AG08396 (cell line): Measurements from ENCODE around the gene HIP1.
A peak's percentile ranks its signal among the peaks of the same experiment; 100 is the strongest.
"Not testable (repeated sequence)": the region's sequence is repeated elsewhere in the genome, so short reads cannot be mapped to it uniquely, and the experiment has no call there.

ENCODE experiments used
- DNase-seq: peaks from one replicate; pipeline ENCODE4 v3.0.0; 2012; ENCODE audit warnings: low spot score, mixed read lengths

The HIP1 gene

DNA sequence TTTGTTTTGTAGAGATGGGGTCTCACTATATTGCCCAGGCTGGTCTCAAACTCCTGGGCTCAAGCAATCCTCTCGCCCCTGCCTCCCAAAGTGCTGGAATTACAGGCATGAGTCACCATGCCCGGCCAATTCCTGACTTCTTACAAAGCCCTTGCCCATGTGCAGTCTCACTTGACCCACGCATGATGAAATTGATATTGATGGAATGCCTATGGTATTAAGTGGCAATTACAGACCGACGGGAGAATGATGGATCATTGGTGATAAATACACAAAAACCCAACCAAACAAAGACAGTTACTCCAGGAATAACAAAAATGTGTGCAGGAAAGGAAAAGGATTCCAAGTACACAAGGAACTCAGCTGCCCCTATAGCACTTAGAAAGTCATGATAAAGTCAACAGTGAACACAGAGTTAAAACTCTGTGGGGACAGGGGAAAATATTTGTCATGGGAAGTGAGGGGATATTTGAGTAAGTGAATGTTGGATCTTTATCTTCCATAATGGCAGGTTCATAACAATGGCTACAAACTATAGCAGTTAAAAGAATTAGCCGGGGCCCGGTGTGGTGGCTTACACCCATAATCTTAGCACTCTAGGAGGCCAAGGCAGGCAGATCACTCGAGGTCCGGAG lies 21.6 kb downstream of the HIP1 start:
- DNase-seq = peak; percentile 45

DNA sequence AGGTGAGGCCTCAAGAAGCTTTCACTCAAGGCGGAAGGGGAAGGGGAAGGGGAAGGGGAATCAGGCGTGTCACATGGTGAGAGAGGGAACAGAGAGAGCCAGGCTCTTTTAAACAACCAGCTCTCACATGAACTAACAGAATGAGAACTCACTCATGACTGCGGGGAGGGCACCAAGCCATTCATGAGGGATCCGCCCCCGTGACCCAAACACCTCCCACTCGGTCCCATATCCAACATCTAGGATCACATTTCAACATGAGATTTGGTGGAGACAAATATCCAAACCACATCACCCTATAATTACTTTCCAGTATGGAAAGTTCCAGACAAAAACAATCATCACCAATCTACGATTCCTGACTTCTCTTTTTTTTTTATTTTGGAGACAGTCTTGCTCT lies 22.9 kb downstream of the HIP1 start:
- no peak for DNase-seq

DNA sequence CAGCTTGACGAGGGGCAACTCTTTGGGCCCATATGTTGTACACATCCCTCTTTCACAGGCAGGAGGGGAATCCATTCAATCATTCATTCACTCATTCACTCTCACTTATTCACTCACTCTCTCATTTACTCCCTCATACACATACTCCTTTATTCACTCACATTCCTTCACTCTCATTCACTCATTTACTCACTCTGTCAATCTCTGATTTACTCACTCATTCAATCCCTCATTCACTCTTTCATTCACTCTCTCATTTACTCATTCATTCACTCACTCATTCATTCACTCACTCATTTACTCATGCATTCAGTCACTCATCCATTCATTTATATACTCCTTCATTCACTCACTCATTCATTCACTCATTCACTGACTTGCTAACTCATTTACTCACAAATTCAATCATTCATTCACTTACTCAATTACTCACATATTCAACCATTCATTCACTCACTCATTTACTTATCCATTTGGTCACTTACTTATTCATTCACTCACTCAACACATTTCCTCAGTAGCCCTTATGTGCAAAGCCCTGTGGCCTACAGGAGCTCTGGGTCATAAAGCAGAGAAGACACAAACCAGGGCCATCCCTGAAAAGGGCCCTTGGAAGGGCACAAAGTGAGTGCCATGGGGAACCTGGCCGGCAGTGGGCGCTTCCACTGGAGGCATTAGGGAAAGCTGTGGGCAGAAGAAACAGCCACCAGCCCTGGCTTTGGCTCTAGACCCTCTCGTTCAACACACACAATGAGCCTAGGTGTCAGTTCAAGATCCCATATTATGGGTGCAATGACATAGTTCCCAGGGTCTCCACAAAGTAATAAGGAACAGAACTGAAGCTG lies 26.0 kb downstream of the HIP1 start:
- DNase-seq = no peak

DNA sequence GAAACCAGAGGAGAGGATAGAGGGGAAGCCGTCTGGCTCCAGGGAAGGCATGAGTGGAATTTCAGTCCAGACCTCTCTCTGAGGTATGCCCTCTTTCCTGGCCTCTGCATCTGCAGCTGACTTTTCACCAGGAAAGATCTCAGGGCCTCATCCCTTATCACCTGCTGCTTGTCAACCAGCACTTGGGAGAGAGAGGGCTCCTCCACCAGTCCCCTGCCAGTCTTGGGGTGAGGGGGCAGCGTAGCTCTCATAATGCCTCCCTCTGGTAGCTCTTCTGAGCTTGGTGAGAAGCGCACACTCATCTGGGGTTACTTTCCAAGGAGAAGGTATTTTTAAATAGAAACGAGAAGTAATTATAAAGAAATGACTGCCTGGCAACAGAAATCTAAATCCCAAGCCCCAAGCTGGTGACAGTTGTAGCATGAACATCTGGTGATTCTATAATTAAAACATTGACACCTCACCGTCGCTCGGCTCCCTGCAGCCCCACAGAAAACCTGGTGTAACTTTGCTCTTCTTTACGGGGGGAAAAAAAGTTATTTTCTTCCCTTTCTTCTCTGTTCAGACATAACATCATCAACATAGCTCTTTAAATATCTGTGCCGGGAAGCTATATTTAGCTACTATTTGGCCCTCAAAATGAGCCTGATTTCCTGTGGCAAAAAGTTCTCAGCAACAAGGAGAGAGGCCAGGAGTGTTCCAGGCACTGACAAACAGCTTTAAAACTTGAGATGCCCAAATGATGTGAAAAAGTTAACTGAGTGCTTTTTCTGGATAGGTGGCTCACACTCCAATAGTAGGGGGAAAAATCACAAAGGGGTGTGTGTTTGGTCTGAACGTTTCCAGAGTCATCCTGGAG lies 26.9 kb downstream of the HIP1 start:
- peak; percentile 33 for DNase-seq

DNA sequence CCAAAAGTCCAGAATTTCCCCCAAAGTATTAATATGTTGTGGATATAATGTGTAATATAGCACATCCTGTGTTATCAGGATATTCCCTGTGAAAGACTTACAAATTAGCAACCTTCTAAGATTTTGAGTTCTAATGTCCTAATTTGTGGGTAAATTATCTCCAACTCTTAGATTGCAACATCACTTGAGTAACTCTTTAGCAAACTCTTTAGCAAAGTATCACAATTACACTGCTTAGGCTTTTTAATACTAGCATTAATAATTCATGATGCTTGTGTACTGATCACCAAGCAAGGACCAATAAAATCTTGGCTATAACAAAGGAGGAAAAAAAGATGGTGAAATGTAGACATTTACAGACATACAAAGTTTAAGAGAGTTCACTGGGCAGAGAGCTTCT lies 27.7 kb downstream of the HIP1 start:
- no peak for DNase-seq

DNA sequence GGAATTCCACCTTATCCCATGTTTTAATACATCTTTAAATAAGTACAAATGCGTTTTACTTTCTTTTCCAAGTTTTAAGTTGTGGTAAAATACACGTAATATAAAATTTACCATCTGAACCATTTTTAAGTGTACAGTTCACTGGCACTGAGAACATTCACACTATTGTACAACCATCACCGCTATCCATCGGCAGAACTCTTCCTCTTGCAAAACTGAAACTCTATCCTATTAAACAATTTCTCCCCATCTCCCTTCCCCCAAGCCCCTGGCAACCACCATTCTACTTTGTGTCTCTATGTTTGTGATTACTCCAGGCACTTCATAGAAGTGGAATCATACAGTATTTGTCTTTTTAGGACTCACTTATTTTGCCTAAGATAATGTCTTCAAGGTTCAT lies 33.8 kb downstream of the HIP1 start:
- no peak for DNase-seq

DNA sequence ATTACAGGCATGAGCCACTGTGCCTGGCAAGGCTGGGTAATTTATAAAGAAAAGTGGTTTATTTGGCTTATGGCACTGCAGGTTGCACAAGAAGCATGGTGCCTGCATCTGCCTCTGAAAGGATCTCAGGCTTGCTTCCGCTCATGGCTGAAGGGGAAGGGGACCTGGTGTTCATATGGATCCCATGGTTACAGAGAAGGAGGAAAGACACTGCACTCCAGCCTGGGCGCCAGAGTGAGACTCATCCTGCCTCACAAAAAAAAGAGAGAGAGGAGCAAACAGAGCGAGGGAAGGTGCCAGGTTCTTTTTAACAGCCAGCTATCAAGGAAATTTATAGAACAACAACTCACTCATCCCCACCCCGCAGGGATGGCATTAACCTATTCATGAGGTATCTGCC lies 36.2 kb downstream of the HIP1 start:
- no peak for DNase-seq

DNA sequence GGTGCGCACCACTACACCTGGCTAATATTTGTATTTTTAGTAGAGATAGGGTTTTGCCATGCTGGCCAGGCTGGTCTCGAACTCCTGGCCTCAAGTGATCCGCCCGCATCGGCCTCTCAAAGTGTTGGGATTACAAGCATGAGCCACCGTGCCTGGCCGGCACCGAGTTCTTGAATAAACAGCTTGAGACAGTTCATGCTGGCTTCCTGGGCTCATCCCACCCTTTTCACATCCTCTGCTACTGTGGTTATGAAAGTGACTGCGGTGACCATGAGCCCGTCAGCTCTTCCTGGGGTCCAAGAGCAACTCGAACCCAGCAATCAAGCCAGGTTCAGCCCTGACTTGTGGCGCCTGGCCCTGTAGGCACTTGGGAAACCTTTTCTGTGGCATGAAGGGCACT lies 38.7 kb downstream of the HIP1 start:
- no peak for DNase-seq

DNA sequence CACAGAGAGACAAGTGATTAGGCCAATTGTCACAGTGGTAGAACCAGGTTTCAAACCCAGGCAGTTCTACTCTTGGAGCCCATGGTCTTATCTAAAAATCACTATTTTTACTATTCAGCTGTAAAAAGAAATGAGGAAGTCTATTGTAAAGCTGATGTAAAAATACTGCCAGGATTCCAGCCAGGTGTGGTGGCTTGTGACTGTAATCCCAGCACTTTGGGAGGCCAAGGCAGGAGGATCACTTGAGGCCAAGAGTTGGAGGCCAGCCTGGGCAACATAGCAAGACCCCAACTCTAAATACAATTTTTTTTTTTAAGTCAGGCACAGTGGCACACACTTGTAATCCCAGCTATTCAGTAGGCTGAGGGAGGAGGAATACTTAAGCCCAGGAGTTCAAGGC lies 40.4 kb downstream of the HIP1 start:
- DNase-seq = no peak

DNA sequence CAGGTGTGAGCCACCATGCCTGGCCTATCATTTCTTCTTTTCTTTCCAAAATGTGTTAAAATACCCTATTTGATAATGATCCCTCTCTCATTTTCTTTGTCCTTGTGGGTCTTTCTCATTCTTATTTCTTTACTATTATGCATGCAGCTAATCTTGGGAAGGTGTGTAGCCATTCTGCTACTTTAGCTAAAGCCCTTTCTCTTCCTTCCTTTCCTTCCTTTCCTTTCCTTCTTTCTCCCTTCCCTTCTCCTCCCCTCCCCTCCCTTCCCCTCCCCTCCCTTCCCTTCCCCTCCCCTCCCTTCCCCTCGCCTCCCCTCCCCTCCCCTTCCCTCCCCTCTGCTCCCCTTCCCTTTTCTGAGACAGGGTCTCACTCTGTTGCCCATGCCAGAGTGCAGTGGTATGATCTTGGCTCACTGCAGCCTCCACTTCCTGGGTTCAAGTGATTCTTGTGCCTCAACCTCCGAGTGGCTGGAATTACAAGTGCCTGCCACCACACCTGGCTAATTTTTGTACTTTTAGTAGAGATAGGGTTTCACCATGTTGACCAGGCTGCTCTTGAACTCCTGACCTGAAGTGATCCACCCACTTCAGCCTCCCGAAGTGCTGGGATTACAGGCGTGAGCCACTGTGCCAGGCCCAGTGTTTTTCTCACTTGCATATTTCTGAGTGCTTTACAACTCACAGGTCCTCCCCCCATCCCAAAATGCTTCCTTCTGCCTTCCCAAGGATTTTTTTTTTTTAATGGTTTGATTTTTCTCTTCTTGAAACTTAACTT lies 42.3 kb downstream of the HIP1 start:
- no peak for DNase-seq

DNA sequence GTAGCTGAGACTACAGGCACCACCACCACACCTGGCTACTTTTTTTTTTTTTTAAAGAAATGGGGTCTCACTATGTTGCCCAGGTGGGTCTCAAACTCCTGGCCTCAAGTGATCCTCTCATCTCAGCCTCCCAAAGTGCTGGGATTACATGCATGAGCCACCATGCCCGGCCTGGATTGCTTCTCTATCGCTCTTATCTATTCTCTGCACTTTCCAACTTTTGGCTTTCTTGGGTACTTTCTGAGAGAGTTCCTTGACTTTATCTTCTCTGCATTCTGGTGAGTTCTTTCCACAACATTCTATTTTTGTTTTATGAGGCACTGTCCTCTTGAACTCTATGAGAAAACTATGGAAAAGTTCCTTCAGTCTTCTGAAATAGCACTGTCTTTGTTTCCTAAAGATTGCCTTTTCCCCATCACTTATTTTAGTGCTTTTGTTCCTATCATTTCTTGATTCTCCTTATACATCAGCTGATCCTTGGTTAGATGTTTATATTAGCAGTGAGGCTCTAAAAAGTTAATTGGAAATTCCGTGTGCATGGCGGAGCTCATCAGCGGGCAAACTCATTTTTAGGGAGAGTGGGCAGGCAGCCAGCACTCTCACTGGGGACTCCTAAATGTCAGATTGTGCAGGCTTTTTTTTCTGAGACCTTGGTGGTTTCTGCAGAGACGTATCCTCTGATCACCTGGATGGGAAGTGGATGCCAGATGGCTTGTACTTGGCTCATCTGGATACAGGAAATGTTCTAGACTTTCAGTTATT lies 43.9 kb downstream of the HIP1 start:
- DNase-seq = no peak

DNA sequence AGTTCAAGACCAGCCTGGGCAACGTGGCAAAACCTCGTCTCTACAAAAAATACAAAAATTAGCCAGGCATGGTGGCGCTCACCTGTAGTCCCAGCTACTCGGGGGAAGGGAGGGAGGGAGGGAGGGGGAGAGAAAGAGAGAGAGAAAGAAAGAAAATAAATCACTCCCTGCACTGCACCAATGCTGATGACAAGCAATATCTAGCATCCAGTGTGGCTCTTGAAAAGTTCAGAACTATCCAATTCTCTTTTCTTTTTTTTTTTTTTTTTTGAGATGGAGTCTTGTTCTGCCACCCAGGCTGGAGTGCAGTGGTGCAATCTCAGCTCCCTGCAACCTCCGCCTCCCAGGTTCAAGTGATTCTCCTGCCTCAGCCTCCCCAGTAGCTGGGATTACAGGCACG lies 45.1 kb downstream of the HIP1 start:
- DNase-seq = not testable (repeated sequence)

DNA sequence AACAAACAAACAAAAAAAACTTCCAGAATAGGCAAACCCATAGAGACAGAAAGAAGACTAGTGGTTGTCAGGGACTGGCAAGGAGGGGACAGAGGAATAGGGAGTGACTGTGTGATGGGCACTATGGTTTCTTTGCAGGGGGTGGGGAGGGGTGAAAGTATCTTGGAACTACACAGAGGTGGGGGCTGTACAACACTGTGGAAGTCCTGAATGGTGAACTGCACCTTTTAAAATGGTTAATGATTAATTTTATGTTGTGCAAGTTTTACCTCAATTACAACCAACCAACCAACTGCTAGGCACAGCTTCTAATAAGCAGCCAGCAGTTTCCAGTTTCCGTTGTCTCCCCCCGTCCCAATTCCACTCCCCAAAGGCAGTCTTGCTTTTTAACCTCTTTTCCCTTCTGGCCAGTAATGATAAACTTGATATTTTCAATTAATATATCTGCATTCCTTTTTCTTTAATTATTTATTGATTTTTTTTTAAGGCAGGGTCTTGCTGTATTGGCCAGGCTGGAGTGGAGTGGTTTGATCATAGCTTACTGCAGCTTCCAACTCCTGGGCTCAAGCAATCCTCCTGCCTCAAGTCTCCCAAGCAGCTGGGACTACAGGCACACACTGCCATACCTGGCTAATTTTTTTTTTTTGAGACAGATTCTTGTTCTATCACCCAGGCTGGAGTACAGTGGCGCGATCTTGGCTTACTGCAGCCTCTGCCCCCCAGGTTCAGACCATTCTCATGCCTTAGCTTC lies 46.8 kb downstream of the HIP1 start:
- DNase-seq = no peak

DNA sequence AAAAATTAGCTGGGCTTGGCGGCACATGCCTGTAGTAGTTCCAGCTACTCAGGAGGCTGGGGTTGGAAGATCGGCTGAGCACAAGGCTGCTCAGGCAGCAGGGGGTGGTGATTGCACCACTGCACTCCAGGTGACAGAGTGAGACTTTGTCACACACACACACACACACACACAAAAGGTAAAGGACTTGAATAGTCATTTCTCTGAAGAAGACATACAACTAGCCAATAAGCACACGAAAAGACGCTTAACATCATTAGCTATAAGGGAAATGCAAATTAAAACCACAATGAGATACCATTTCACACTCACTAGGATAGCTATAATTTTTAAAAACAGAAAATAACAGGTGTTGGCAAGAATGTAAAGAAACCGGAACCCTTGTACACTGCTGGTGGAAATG lies 48.6 kb downstream of the HIP1 start:
- no peak for DNase-seq

DNA sequence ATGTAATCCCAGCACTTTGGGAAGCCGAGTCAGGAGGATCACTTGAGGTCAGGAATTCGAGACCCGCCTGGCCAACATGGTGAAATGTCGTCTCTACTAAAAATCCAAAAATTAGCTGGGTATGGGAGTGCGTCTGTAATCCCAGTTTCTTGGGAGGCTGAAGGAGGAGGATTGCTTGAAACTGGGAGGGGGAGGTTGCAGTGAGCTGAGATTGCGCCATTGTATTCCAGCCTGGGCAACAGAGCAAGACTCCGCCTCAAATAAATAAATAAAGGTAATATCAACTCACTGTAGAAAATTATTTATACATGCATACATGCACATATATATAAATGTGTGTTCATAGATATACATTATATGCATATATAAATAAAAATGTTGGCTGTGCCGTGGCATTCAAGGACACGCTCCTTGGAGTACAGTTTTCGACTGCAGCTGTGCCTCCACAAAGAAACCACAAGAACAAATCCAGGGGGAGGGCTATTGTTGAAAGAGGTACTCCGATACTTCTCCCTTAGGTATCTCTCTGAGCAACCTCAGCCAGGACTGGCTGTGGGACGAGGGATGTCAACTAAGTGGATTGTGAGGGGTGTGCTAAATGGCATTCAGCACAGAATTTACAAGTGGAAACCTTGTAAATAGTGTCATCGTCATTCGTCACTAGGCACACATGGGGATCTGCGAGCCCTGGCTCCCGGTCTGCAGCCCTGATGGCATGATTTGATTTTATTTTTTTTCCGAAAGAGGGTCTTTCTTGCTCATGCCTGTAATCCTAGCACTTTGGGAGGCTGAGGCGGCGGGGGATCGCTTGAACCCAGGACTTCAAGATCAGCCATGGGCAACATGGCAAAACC lies 49.3 kb downstream of the HIP1 start:
- DNase-seq = no peak

DNA sequence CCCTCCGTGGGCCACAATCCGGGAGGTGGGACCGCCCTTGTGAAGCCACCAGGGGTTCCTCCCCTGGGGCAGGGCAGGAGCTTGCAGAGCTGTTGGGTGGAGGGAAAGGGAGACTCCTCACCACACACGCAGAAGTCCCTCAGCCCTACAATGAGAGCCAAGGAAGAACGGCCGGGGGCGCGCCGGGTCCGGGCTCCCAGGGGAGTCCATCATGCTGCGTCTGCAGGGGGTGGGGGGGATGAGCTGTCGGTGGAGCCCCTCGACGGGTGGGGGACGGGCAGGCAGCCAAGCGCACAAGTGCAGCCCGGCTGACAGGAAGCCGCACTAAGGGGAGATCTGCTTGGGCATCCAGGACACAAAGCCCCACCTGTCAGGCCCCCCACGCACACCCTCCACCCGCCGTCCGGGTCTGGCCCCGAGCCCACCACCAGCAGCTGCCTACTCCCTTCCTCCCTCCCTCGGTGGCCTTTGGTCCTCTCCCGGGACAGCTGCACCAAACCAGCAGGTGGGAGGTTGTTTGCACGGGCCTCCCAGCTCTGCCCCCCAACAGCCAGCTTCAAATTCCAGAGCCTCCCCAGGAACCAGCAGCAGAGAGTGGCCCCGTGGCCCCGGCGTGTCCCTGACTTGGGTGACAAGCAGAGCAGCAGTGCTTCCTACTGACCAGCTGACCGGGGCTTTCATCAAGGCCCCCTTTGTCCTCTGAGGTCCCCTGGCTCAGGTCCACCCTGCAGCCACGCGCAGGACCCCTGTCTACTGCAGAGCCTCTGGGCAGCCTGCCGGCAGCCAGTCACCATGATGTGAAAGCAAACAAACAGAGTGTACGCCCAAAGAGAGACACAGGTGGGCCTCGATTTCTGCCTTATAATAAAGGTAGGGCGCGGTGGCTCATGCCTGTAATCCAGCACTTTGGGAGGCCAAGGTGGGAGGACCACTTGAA lies 50.3 kb downstream of the HIP1 start:
- no peak for DNase-seq

DNA sequence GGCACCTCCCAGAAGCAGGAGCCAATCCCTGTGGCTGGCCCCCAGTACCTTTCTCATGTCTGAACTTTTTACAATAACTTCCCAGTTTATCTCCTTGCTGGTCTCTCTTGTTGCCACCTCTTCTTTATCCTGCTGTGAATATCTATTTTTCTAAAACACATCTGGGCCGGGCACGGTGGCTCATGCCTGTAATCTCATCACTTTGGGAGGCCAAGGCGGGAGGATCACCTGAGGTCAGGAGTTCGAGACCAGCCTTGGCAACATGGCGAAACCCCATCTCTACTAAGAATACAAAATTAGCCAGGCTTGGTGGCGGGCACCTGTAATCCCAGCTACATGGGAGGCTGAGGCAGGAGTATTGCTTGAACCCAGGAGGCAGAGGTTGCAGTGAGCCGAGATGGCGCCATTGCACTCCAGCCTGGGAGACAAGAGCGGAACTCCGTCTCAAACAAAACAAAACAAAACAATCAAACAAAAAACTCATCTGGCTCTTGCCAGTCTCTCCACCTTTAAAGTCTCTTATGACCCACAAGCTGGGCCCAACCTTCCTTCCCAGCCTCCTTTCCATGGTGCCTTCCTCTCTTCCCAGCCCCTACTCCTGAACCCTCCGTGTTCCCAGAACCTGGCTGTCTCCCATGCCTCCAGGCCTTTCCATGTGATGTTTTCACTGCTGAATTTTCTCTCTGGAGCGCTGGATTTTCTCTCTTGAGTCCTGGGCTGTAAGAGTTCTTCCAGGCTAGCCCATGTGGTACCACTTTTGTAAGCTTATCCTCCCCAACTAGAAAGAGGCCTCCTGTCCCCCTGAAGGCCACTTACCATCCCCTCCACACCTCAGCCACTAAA lies 51.3 kb downstream of the HIP1 start:
- no peak for DNase-seq

DNA sequence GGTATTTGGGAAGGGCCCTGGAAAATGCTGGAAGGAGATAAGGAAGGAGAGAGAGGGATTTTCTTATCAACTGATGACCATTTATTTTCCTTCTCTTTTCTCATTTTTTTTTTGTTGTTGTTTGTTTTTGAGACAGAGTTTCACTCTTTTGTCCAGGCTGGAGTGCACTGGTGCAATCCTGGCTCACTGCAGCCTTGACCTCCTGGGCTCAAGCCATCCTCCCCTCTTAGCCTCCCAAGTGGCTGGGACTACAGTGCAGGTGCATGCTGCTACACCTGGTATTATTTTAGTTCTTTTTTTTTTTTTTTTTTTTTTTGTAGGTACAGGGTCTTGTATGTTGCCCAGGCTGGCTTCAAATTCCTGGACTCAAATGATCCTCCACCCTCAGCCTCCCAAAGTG lies 52.2 kb downstream of the HIP1 start:
- no peak for DNase-seq
